GM23248 (cell line): ENCODE data around the gene NOXO1. TPM values are rescaled to one million over a fixed set of nuclear protein-coding genes. Genes with fewer than 3 reads are reported as not detected.
A peak's percentile ranks its signal among the peaks of the same experiment; 100 is the strongest.

Source experiments
- DNase-seq: peaks from one replicate; pipeline ENCODE4 v3.0.0-alpha.2; 2015
- H2AFZ ChIP-seq: fragments of 200-600 bp; sonication (generic); 2 replicates; pipeline ENCODE4 v1.6.1; 2016; ENCODE audit warnings: antibody characterized with exemption
- H3F3A ChIP-seq: fragments of 200-600 bp; sonication (generic); 2 replicates; pipeline ENCODE4 v1.6.1; 2016; ENCODE audit warnings: mild to moderate bottlenecking, antibody characterized with exemption, mixed run types; ENCODE audit not compliant: insufficient read depth
- H3K27ac ChIP-seq: fragments of 200-600 bp; sonication (generic); 2 replicates; pipeline ENCODE4 v1.5.1; 2016; ENCODE audit warnings: mild to moderate bottlenecking
- H3K27me3 ChIP-seq: fragments of 200-600 bp; sonication (generic); replicated peaks from 2 replicates; pipeline ENCODE4 v1.6.1; 2016; ENCODE audit warnings: mild to moderate bottlenecking; ENCODE audit not compliant: insufficient read depth
- H3K36me3 ChIP-seq: fragments of 200-600 bp; sonication (generic); 2 replicates; pipeline ENCODE4 v1.6.1; 2016; ENCODE audit warnings: low read depth, mild to moderate bottlenecking
- H3K4me1 ChIP-seq: fragments of 200-600 bp; sonication (generic); 2 replicates; pipeline ENCODE4 v1.6.1; 2016; ENCODE audit warnings: mild to moderate bottlenecking; ENCODE audit not compliant: insufficient read depth
- H3K4me2 ChIP-seq: fragments of 200-600 bp; sonication (generic); one replicate; pipeline ENCODE4 v1.6.1; 2016; ENCODE audit warnings: mild to moderate bottlenecking; ENCODE audit not compliant: unreplicated experiment
- H3K4me3 ChIP-seq: fragments of 200-600 bp; sonication (generic); 2 replicates; pipeline ENCODE4 v1.5.1; 2016; ENCODE audit warnings: mild to moderate bottlenecking
- H3K79me2 ChIP-seq: fragments of 200-600 bp; sonication (generic); 2 replicates; pipeline ENCODE4 v1.6.1; 2016; ENCODE audit warnings: mild to moderate bottlenecking; ENCODE audit not compliant: insufficient read depth
- H3K9ac ChIP-seq: fragments of 200-600 bp; sonication (generic); 2 replicates; pipeline ENCODE4 v1.6.1; 2016; ENCODE audit warnings: mild to moderate bottlenecking
- H3K9me2 ChIP-seq: fragments of 200-600 bp; sonication (generic); 2 replicates; pipeline ENCODE4 v1.6.1; 2016; ENCODE audit warnings: mixed run types, mild to moderate bottlenecking, moderate library complexity; ENCODE audit not compliant: insufficient read depth
- H3K9me3 ChIP-seq: fragments of 200-600 bp; sonication (generic); one replicate; pipeline ENCODE4 v1.6.1; 2017; ENCODE audit warnings: low read depth
- H4K20me1 ChIP-seq: fragments of 200-600 bp; sonication (generic); 2 replicates; pipeline ENCODE4 v1.6.0; 2016; ENCODE audit not compliant: insufficient read depth
- EZH2 ChIP-seq: fragments of 200-600 bp; sonication (generic); IDR thresholded peaks from 2 replicates; pipeline ENCODE4 v1.6.1; 2018; ENCODE audit warnings: antibody characterized with exemption, mild to moderate bottlenecking; ENCODE audit not compliant: insufficient read depth, poor library complexity, severe bottlenecking
- EZH2phosphoT487 ChIP-seq: fragments of 200-600 bp; sonication (generic); IDR thresholded peaks from 2 replicates; pipeline ENCODE4 v1.6.1; 2018; ENCODE audit warnings: antibody characterized with exemption, moderate library complexity, mild to moderate bottlenecking, low read depth; ENCODE audit not compliant: insufficient read depth
- WGBS, 2 experiments: methylation state at CpG; one replicate each; pipeline ENCODE4 v1.1.6; 2015 to 2017; ENCODE audit warnings: low lambda C conversion rate in 2 of 2, low coverage in 1 of 2; ENCODE audit errors: missing lambda C conversion rate in 2 of 2; 5-methylcytosine and 5-hydroxymethylcytosine counted together
- in situ Hi-C: fragments of 300-500 bp; cut with MboI; formaldehyde crosslinking; loops from 2 replicates; pipeline ENCODE4 v1.15.0; 2020
- polyA plus RNA-seq: library from polyadenylated mRNA; unstranded; fragments of >200 nt; fragmentation: Nextera tagmentation; extraction: Ambion mirVana; gene quantifications from 2 replicates; pipeline ENCODE4 v1.2.1, GENCODE V29; 2016
- total RNA-seq: library from RNA; depleted of rRNA; stranded (reverse); fragments of >200 nt; shearing (Covaris generic); gene quantifications from 2 replicates; pipeline ENCODE4 v1.2.3, GENCODE V29; 2014

NOXO1 gene
- total and polyA plus RNA-seq, 2 experiments from 2014 or later = 0.23 TPM; not detected in 1

GRCh38 chr16:1974157-1975070, 6.9 kb downstream of the NOXO1 start:
- no peaks in the 10 kb centered on the region for H3K9me3 ChIP-seq
- in situ Hi-C loops = no loop called here
- no peak overlapping the region for H2AFZ ChIP-seq
- H3F3A ChIP-seq = no peaks in the 10 kb centered on the region
- H3K9me2 ChIP-seq = no peaks in the 10 kb centered on the region
- no peak for DNase-seq
- WGBS, 2 experiments = 94% methylated on average over 39 to 42 of the region's 42 CpGs
- 0 out of 2 replicates have a peak, but pooled peaks cover 6% of the 10 kb centered on the region for H3K4me1 ChIP-seq
- TF ChIP-seq EZH2phosphoT487 (no peak), EZH2 (no peak)
- 0 out of 2 replicates have a peak, but pooled peaks cover 1% of the 10 kb centered on the region for H3K27me3 ChIP-seq
- H4K20me1 ChIP-seq = no peaks in the 10 kb centered on the region
- peaks cover 30% of the 10 kb centered on the region for H3K79me2 ChIP-seq
- H3K27ac ChIP-seq = no peak overlapping the region
- H3K4me2 ChIP-seq = no peak overlapping the region
- H3K36me3 ChIP-seq = no peaks in the 10 kb centered on the region; the same call in 1 of the 2 replicates
- H3K9ac ChIP-seq = no peak overlapping the region
- no peak overlapping the region for H3K4me3 ChIP-seq

- H3K9ac ChIP-seq = peak overlapping the region; percentile 92; the same call in 1 of the 2 replicates
- H3F3A ChIP-seq = no peaks in the 10 kb centered on the region
- no peaks in the 10 kb centered on the region for H4K20me1 ChIP-seq
- H3K9me3 ChIP-seq = no peaks in the 10 kb centered on the region
- H3K36me3 ChIP-seq = no peaks in the 10 kb centered on the region; the same call in 1 of the 2 replicates
- H3K4me3 ChIP-seq = peak overlapping the region; percentile 89; the same call in 1 of the 2 replicates
- H3K4me1 ChIP-seq = 0 out of 2 replicates have a peak, but pooled peaks cover 6% of the 10 kb centered on the region
- TF ChIP-seq EZH2 (no peak), EZH2phosphoT487 (no peak)
- DNase-seq = no peak
- H3K79me2 ChIP-seq = peaks cover 30% of the 10 kb centered on the region
- H3K27me3 ChIP-seq = no peaks in the 10 kb centered on the region
- no peaks in the 10 kb centered on the region for H3K9me2 ChIP-seq
- no peak overlapping the region for H3K27ac ChIP-seq
- WGBS, 2 experiments = 85 to 92% methylated on average over 14 to 16 of the region's 16 CpGs
- in situ Hi-C loops = no loop called here
- peak overlapping the region; percentile 64 for H3K4me2 ChIP-seq
- no peak overlapping the region for H2AFZ ChIP-seq
These were observed 7.7 kb downstream of the NOXO1 start for GRCh38 chr16:1973461-1974156.

GRCh38 chr16:1972490-1972877, 8.8 kb downstream of the NOXO1 start:
- 1 to 2% methylated on average over 21 to 22 of the region's 22 CpGs for WGBS, 2 experiments
- H3K27me3 ChIP-seq = no peaks in the 10 kb centered on the region
- H3K79me2 ChIP-seq = peaks cover 30% of the 10 kb centered on the region
- peak overlapping the region; percentile 89 for H3K4me3 ChIP-seq
- no peaks in the 10 kb centered on the region for H3K9me2 ChIP-seq
- H2AFZ ChIP-seq = peak overlapping the region; percentile 81
- TF ChIP-seq EZH2 = no peak
- H3K4me2 ChIP-seq = peak overlapping the region; percentile 64
- no peaks in the 10 kb centered on the region for H4K20me1 ChIP-seq
- 0 out of 2 replicates have a peak, but pooled peaks cover 6% of the 10 kb centered on the region for H3K4me1 ChIP-seq
- no peaks in the 10 kb centered on the region for H3F3A ChIP-seq
- in situ Hi-C loops = no loop called here
- peak overlapping the region; percentile 92 for H3K9ac ChIP-seq
- no peaks in the 10 kb centered on the region; the same call in 1 of the 2 replicates for H3K36me3 ChIP-seq
- H3K27ac ChIP-seq = peak overlapping the region; percentile 88
- peak; percentile 78 for DNase-seq
- H3K9me3 ChIP-seq = no peaks in the 10 kb centered on the region

DNA sequence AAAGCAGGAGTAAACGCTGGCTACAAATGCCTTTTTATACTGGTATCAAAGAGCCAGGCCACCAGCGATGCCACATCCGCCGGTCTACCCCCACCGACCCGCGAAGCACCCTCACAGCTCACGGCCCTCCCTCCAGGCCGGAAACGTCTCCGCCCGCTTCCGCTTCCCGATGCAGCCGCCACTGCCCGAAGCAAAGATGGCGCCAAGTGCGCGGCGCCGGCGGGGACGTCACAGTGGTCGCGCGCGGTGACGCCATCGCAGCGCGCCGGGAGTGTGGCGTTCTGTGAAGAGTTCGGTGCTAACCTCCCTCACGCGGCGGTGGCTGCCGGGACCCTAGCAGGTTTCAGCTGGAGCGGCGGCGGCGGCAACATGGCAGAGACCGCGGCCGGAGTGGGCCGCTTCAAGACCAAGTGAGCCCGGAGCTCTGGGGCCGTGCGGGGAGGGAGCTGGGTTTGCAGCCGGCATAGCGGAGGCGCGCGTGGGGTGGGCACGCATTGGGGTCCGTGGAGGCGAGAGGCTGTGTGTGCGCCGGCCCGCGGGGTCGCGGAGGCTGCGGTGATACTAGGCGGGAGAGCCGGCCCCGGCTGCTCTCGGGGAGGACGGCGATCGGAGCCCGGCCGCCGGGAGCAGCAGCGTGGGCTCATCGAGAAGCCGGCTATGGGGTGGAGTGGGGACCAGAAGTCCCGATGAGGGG, 9.3 kb downstream of the NOXO1 start, which contains the start of gene TBL3:
Gene TBL3 (plus strand): TSS at position 258 of the 694 bp plus-strand sequence. CDS start 112 bp downstream, at position 370.
- in situ Hi-C loops = no loop called here
- peak within 1 kb of the TSS; percentile 89 for H3K4me3 ChIP-seq

More for the DNA sequence above, 9.3 kb downstream of the NOXO1 start, which contains the start of gene TBL3:
- TF ChIP-seq EZH2phosphoT487 (no peak), EZH2 (no peak)
- H3K4me2 ChIP-seq = peak within 1 kb of the TSS; percentile 89
- H3K9me3 ChIP-seq = no peaks in the 10 kb centered on the region
- no peaks in the 10 kb centered on the region for H4K20me1 ChIP-seq
- peak; percentile 97 for DNase-seq
- H3K27me3 ChIP-seq = no peaks in the 10 kb centered on the region
- H3K36me3 ChIP-seq = no peaks in the 10 kb centered on the region; the same call in 1 of the 2 replicates
- H3K79me2 ChIP-seq = peaks cover 33% of the 10 kb centered on the region
- H3K9ac ChIP-seq = peak within 1 kb of the TSS; percentile 92
- H3F3A ChIP-seq = no peaks in the 10 kb centered on the region
- H3K4me1 ChIP-seq = 0 out of 2 replicates have a peak, but pooled peaks cover 6% of the 10 kb centered on the region
- WGBS, 2 experiments = 1 to 2% methylated on average over 64 to 77 of the region's 78 CpGs
- peak within 1 kb of the TSS; percentile 88 for H3K27ac ChIP-seq
- H2AFZ ChIP-seq = peak within 1 kb of the TSS; percentile 81
- H3K9me2 ChIP-seq = no peaks in the 10 kb centered on the region
